ENCODE measurements around the gene PSMG4. TPM values are rescaled to one million over a fixed set of nuclear protein-coding genes. Genes with fewer than 3 reads are reported as not detected.

Gene PSMG4
- total RNA-seq, 1 experiment from 2014 or later, result 29.3 TPM

GRCh38 chr6:3265671-3266070 is 6.9 kb downstream of the PSMG4 start:
- Histone ChIP-seq H3K23ac (ENCODE audit: insufficient read length, low read depth, low read length) (no peak overlapping the region), H2AK5ac (ENCODE audit: insufficient read length, low read length) (no peak overlapping the region), H4K8ac (replicated peaks; ENCODE audit: insufficient read length, low read depth, low read length) (no peak overlapping the region), H2BK15ac (ENCODE audit: low read depth, low read length) (no peak overlapping the region), H3K18ac (ENCODE audit: insufficient read length, low read depth, low read length) (no peak overlapping the region), H3K9me3 (ENCODE audit: control insufficient read depth, low read depth, low read length) (no peaks in the 10 kb centered on the region), H3K56ac (ENCODE audit: insufficient read length, low read depth, low read length) (no peak overlapping the region), H4K5ac (ENCODE audit: insufficient read length, low read depth, low read length) (no peak overlapping the region), H3K4me2 (ENCODE audit: insufficient read depth, insufficient read length, low read length) (no peak overlapping the region), H3T11ph (ENCODE audit: low read length) (no peak overlapping the region), H2AFZ (ENCODE audit: low read length) (no peak overlapping the region), H3K27ac (ENCODE audit: insufficient read length, low read depth, low read length) (no peak overlapping the region), H3K23me2 (ENCODE audit: insufficient read length, low read depth, low read length, poor library complexity, severe bottlenecking) (no peaks in the 10 kb centered on the region), H3K4ac (ENCODE audit: low read depth, low read length) (no peak overlapping the region), H3K4me1 (ENCODE audit: insufficient read depth, low read length) (no peaks in the 10 kb centered on the region), H2BK120ac (ENCODE audit: low read depth, low read length, poor library complexity, severe bottlenecking) (no peak overlapping the region), H2BK5ac (ENCODE audit: insufficient read length, low read length) (no peak overlapping the region), H2BK12ac (ENCODE audit: insufficient read length, low read depth, low read length) (no peak overlapping the region), H2BK20ac (ENCODE audit: low read depth, low read length, poor library complexity, severe bottlenecking) (no peak overlapping the region), H4K20me1 (ENCODE audit: control insufficient read depth, insufficient read depth, insufficient read length) (no peaks in the 10 kb centered on the region), H3K27me3 (ENCODE audit: insufficient read depth, low read length) (no peaks in the 10 kb centered on the region), H3K14ac (ENCODE audit: insufficient read depth, low read length) (no peak overlapping the region), H3K79me1 (ENCODE audit: insufficient read depth, low read depth, low read length, poor library complexity, severe bottlenecking) (peaks cover 8% of the 10 kb centered on the region), H3K9ac (ENCODE audit: extremely low read depth, insufficient read length, low read length) (no peak overlapping the region), H4K91ac (ENCODE audit: insufficient read length, low read depth, low read length) (no peak overlapping the region), H3K79me2 (ENCODE audit: insufficient read depth, low read length) (peaks cover 20% of the 10 kb centered on the region; the same call in 1 of the 2 replicates)
- Mint-ChIP-seq H3K9me3 (no peaks in the 10 kb centered on the region), H3K36me3 (ENCODE audit: insufficient read depth in 1 of 3, low read depth in 3 of 3) (peaks cover 35 to 64% (median 64%) of the 10 kb centered on the region in 3 experiments), H3K27me3 (ENCODE audit: low read depth) (no peaks in the 10 kb centered on the region), H3K27ac (no peak overlapping the region), H3K4me3 (no peak overlapping the region), H3K4me1 (peaks cover 7 to 15% of the 10 kb centered on the region in 2 experiments)
- WGBS (ENCODE audit: extremely low coverage, insufficient read length, low lambda C conversion rate), result no CpG with 5 or more reads among the region's 9 CpGs
- TF ChIP-seq CTCF (conservative IDR thresholded peaks at IDR 0.05), result no peak
- no peak for DNase-seq
